Measurements from ENCODE around the gene CLEC16A.

The CLEC16A gene

DNA sequence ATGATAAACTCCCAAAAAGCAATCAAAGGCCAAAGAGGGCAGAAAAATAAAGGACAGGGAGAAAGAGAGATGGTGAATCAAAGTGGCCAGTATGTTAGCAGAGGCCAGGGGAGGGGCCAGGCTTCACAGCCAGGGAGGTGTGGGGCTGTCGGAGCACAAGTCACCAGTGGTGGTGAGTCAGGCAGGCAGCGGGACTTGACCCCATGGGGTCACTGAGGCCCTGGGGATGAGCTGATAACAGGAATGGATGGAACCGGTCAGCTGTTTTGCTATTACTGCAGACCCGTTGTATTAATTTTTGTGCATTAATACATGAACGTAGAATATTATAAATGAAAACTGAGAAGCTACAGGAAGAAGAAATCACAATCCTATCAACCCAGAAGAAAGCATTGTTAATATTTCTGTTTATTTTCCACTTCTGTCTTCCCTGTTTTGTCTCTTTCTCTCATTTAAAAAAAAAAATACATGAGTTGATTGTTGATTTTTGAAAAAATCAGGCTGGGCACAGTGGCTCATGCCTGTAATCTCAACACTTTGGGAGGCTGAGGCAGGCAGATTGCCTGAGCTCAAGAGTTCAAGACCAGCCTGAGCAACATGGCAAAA is 204.8 kb downstream of the CLEC16A start:
- DNase-seq (ENCODE audit: low read depth in 1 of 2, low spot score in 1 of 2): no peak

DNA sequence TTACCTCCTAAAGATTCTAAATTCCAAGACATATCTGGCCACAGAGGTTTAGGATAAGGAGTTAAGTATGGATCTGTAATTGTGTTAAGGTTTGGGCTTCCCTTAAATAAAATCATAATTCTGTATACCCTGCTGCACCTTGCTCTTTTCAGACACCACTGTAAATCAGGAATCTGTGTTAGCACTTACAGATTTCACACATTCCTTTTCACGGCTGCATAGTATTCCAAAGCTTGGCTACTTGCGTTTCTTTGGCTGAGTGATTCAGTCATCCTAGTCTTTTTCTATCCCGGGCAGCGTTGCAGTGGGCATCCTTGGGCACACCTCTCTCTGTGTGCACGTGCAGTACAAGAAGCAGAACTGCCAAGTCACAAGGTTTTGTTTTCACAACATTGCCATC is 205.8 kb downstream of the CLEC16A start:
- no peak for DNase-seq (ENCODE audit: low read depth in 1 of 2, low spot score in 1 of 2)

DNA sequence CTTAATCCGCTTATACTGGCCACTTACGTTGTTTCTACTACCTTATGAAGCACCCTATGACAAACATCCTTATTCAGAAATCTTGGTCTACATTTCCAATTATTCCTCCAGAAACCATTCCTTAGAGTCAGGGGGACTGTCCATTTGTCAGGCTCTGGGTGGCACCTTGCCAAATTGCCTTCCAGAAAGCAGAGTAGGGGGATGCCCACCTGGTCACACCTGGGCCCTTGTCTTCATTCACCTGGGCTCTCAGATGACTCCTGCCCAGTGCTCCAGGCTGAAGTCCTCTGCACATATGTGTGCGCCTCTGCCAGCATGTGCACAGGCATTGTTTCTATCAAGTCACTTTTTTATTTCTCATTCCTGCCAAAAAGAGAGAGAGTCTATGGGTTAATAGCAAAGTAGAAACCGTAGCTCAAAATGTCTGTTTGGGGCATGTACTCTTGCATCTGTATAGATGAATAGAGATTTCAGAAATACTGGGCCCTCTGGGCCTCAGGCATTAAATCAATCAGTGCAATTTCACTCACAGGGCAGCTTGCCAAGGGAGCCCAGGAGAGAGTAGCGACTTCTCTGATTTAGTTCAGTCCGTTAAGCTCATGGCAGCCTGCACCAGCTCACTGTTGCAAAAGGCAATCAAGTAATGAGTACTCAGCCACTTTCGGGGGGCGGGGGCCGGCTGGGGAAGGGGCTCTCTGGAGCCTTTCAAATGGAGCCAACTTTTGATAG is 207.0 kb downstream of the CLEC16A start:
- DNase-seq (ENCODE audit: low read depth in 1 of 2, low spot score in 1 of 2): no peak

DNA sequence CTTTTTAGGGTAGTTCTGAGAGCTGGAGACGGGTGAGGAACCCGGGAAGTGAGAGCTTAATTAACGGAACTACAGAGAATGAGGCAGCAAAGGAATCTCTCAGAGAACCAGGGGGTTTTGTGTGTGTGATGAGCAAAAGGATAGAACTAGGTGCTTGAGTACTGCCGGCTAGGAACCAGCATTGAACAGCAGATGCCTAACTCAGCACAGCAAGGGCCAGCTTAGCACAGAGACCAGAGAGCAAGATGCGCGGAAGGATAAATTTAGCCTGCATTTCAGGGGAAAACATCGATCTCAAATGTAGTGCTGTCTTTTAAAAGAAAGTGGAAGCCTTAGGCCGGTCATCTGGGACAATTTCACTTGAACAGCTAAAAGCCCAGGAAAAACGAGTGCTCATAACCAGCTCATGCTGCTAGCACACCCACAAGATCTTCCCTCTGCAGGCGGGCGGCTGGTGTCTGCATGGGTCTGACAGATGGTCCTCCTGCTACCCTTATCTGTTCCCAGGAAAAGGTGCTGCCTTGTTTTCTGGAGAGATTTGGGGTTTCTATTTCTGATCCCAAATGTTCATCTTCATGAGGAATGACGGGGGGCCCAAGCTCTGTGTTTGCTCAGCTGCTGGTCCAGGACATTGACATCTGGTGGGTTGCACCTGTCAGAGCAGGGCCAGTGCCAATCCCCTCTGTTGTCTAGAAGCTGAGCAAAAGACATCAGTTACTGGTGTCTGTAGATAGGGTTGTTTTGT is 207.7 kb downstream of the CLEC16A start:
- no peak for DNase-seq (ENCODE audit: low read depth in 1 of 2, low spot score in 1 of 2)

DNA sequence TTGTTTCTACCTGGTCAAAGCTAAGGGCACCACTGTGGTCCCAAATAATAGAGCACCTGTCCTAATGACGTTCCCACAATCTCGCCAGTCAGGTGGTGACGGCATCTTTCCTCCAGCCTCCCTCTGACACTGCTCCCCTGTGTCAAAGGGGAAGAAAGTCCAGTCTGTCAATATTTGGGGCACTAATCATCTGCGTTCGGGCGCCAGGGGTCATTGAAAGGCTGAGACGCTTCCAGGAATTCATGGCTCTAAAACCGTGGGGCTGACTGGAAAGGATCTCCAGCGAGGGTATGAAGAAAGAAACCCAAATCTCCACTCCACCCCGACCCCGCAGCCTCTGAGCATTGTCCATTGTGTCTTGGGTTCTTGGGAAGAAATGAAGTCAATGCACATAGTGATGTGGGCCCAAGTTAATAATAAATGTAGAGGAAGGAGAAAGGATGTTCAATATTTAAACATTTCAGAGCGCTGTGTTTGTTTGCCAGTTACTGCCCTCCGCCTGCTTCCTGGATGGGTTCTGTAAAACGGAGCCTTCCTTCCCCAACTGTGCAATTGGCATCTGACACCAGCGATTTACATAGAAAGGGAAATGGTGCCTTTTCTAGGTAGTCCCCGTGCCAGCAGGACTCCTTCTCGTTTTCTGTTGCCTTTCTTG is 208.4 kb downstream of the CLEC16A start:
- DNase-seq (ENCODE audit: low read depth in 1 of 2, low spot score in 1 of 2): no peak

DNA sequence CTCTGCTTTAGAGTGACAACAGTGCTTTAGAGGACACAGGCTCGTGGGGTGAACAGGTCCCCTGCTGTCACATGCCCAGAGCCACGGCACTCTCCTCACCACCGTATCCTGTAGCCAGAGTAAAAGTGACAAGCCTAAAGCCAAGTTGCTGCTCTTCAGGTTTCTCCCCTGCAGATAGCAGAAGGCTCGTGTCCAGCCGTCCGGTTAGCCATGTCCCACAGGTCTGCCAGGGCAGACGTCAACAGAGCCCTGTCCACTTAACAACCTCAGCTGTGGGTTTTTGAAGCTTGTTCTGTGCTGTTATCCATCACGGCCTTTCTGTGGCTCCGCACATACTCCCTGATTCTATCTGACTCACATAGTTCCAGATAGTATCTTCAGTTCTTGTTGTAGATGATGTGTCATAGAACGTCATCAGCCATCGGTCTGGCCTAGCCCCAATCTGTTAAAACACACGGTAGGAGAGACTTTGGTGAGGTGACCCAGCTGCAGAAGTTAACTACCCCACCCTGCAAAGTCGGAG is 211.0 kb downstream of the CLEC16A start:
- no peak for DNase-seq (ENCODE audit: low read depth in 1 of 2, low spot score in 1 of 2)

DNA sequence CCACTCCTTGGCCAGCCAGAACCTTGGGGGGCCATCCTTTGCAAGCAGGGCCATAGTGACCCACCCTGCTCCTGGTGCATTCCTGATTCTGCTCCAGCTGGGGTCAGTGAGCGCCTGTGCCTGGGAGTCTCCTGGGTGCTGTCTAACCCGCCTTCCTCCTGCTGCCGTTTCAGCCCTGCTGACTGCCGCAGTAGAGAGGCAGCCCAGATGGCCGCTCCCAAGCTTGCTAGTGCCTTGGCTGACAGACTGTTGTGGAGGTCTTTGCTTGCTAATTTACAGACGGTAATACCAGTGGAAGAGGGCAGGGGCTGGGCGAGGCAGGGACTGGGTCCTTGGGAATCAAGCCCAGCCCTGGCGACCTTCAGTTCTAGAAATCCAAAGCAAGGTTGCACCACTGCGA is 212.0 kb downstream of the CLEC16A start:
- DNase-seq (ENCODE audit: low read depth in 1 of 2, low spot score in 1 of 2): no peak

DNA sequence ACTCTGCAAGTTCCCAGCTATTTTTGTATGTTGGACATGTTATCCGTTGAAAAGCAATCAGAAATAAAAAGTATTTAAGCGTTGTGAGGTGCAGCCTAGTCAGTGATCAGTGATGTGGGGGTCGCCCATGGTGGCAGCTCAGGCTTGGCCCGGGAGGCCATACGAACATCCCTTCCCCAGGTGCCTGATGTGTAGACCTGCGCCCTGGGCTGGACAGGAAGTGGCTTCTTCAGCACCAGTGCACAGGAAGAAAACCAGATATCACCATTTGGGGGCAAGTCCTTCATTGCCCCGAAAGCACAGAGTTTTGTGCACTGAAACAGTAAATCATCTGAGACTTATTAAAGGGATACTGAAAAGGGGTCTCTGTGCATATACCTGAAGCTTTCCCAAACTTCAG is 212.8 kb downstream of the CLEC16A start:
- DNase-seq (ENCODE audit: low read depth in 1 of 2, low spot score in 1 of 2): no peak

DNA sequence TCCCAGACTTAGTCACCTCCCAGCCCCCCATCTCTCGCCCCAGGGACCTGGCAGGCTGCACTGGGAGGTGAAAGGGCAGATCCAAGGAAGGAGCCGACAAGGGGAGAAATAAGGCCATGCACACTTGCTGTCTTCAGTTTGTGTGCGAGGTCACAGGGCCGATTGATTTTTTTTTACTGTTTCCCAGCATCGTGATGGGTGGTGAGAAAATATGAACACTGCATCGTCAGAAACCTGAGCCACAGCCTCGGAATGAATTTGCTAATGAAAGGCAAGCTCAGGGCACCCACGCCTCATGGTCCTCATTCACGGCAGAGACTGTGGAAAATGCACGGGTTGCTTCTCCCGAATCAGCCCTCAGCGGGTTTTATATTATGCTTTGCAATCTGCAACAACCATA is 213.7 kb downstream of the CLEC16A start:
- no peak for DNase-seq (ENCODE audit: low read depth in 1 of 2, low spot score in 1 of 2)

DNA sequence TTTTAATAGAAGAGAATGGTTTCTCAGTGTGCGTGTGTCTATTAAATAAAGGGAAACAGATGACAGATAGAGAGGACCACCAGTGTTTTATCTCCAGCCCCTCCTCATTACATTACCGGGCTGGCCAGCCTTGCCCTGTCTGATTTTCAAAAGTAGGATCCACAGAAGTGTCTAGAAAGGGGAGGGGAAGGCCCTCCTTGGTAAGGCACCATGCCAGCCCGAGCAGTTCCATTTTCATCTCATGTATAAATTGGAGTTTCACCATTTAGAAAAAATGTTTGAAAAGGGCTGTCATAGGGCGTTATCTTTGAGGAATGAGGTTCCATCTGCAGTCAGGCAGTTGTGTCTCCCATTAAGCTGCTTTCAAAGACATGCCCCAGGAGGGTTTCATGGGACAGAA is 214.9 kb downstream of the CLEC16A start:
- no peak for DNase-seq (ENCODE audit: low read depth in 1 of 2, low spot score in 1 of 2)

DNA sequence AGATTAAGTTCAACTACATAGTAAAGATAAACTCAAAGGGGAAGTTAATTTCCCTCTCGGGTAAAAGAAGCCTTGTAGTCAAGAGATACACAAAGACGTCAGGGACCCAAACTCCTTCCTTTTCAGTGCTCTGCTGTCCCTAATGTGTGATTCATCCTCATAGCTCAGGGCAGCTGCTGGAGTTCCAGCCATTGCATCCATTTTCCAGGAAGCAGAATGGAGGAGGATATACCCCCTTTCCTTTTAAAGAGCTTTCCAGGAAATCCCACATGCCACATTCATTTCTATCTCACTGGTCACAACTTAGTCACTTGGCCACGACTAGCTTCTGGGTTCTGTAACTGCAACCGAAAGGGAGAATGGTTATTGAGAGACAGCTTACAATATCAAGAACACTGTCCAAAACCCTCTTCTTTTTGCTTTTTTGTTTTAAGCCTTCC is 216.3 kb downstream of the CLEC16A start:
- no peak for DNase-seq (ENCODE audit: low read depth in 1 of 2, low spot score in 1 of 2)

DNA sequence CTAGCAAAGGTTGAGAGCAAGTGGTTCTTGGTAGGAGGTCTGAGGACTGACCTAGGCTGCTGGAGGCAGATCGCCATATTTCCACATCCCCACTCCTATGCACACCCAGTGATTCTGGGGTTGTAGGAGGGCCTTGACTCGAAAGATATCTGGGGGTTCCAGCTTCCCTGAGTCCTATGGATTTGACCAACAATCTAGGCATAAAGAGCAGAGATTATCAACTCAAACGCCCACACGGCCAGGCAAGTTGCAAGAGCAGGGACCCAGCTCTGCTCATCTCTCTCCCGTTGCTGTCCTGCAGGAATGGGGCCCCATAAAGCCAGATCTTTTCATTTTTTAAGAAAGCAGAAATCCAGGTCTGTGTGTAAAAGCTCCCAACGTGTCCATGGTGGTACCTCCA is 217.1 kb downstream of the CLEC16A start:
- DNase-seq (ENCODE audit: low read depth in 1 of 2, low spot score in 1 of 2): no peak

DNA sequence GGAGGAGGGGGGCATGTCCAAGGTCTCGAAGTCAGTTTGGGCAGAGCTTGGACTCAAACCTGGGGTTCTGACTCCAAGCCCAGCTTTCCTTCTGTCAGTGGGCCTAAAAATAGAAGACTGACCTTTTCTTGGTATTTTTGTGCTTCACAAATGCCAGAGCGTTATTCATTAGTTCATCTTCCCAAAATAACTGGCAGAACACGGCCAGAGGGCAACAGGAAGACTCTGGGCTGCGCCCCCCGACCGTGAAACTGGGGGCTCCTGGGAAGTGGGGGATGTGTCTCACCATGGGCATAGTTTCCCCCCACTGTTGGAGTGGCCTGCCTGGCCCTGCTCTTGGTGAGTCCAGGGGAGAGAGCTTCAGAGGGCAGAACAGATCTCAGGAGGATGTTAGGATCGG is 217.6 kb downstream of the CLEC16A start:
- no peak for DNase-seq (ENCODE audit: low read depth in 1 of 2, low spot score in 1 of 2)

DNA sequence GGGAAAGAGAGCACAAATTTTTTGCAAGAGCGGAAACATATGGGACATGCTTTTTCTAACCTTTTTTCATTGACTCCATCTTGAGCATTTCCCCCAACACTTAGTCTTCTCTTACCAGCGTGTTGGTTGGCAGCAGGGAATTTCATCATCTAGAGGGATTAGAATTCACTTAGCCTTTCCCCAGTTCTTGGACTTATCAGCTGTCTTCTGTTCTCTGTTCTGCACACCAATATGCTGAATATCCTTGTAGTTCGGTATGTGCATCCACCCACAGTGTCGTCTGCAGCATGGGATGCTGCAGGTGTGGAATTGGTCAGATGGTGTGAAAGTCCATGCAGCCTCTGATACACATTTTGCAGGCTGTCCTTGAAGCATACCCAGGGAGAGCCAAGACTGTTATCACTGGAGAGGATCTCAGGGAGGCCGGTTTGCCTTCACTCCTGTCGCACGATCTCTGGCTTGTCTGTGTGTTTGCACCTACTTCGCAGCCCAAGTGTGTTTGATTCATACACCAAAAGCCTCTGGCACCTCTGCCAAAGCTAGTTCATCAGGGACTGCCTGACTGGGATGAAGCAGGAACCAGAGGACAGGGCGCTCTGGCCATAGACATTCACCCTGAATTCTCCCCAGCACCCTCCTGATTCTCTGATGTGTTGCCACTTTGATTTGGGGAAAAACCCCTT is 218.4 kb downstream of the CLEC16A start:
- no peak for DNase-seq (ENCODE audit: low read depth in 1 of 2, low spot score in 1 of 2)

DNA sequence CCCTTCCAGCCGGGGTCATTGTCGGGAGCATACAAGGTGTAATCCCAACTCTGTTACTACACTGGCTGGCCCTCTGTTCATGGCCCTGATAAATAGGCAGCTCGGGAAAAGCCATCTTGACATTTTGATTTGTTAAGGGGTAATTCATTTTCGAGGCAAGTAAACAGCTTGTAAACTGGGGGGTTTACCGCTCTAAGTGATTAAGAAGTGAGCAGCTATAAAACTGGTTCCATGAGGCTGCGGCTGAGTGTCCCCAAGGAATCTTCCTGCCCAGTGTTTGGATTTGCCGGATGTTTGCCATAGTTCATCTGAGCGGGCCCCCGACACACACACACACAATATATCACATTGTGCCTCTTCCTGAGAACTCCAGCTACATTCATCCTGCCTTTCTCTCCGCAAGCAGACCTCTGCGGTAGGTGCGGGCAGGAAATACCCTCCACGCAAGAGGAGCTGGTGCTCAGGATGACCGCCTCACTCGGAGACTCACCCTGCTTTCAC is 219.4 kb downstream of the CLEC16A start:
- DNase-seq (ENCODE audit: low read depth in 1 of 2, low spot score in 1 of 2): no peak

DNA sequence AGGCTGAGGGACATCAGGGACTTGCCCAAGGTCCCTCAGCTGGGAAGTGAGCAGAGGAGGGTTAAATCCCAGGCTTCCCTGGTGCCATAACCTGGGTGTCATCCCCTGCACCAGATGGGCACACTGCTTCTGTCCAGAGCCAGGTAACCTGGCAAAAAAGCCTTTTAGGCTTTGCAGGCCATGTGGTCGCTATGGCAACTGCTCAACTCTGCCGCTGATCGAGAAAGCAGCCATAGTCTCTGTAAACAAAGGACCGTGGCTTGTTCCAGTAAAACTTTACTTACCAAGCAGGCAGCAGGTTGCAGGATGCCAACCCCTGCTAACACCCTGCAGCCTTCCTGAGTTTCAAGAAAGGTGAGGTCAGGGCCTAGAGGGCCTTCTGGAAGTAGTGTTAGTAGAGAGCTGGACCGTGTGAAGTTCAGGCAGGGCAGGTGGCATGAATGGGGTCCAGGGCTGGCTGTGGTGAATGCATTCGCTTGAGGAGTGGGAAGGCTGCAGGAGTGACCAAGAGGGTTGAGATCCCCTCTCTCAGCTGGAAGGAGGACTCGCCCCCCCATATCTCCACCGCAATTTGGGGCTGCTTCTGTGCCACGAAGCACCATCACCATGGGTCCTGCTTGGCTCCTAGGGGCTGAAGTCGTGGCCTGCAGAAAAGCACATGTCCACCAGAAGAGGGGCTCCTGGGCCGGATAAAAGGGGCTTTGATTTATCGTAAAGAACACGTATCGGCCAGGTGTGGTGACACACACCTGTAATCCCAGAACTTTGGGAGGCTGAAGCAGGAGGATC is 220.3 kb downstream of the CLEC16A start:
- no peak for DNase-seq (ENCODE audit: low read depth in 1 of 2, low spot score in 1 of 2)

DNA sequence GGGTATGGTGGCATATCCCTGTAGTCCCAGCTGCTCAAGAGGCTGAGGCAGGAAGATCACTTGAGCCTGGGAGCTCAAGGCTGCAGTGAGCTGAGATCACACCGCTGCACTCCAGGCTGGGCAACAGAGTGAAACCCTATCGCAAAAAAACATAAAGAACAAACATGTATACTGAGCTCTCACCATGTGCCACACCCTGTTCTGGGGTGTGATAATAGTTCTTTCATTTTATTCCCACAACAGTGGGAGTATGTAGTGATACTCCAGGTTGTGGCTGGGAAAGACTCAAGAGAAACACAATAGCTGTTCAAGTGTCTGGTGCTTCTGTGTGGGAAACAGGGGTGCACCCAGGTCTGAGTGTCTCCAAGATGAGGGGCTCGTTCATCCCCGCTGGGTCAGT is 221.0 kb downstream of the CLEC16A start:
- no peak for DNase-seq (ENCODE audit: low read depth in 1 of 2, low spot score in 1 of 2)

DNA sequence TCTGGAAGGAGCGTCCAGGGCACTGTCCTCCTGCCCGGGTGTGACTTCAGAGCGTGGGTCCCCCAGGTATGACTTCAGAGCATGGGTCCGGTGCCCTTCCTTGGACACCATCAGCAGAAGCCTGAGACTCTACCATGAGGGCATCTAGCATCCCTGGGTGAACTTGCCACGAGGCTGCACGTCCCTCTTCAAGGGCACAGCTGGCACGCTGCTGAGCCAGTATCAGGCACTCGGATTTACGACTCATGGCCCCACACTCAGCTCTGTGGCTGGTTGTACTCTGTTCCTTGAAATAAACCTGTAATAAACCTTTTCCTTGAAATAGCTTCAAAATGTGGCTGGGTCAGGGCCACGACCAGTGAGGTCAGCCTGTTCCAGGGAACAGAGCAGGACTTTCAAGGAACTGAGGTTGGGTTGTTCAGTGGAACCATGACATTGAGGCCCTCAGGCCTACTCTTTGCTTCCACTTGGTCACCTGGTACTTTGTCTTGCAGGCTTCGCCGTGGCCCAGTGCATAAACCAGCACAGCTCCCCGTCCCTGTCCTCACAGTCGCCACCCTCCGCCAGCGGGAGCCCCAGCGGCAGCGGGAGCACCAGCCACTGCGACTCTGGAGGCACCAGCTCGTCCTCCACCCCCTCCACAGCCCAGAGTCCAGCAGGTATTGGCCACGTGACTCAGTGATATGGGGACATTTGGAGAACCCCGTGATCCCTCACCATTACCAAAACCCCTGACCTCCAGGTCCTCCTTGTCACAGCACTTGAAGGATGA is 221.7 kb downstream of the CLEC16A start:
- no peak for DNase-seq (ENCODE audit: low read depth in 1 of 2, low spot score in 1 of 2)

DNA sequence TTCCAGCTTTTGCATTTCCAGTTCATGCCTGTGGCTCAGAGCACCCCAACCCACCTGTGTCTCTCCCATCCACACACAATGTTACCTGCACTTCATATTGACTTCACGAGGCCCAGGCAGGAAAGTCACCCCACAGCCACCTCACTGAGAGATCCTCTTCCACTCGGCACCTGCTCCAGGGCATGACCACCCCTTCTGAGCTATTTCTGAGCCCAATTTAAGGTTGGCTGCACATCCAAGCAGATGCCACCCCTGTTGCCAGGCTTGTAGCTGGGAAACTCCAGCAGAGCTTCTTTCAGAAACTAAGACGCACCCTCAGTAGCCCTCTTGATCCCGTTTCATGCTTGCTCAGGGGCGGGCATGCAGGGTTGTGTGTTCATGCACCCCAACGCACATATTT is 223.2 kb downstream of the CLEC16A start:
- DNase-seq (ENCODE audit: low read depth in 1 of 2, low spot score in 1 of 2): no peak

Data from activated CD4-positive, alpha-beta T cell treated with anti-CD3 and anti-CD28 coated beads, Interleukin-2, amount 50 U/mL, for 24 hours (primary cell).